8988T (cell line): ENCODE data around the gene C10orf105.

Experiments
- DNase-seq: peaks from one replicate; pipeline ENCODE4 v3.0.0; 2011

Gene C10orf105

DNA sequence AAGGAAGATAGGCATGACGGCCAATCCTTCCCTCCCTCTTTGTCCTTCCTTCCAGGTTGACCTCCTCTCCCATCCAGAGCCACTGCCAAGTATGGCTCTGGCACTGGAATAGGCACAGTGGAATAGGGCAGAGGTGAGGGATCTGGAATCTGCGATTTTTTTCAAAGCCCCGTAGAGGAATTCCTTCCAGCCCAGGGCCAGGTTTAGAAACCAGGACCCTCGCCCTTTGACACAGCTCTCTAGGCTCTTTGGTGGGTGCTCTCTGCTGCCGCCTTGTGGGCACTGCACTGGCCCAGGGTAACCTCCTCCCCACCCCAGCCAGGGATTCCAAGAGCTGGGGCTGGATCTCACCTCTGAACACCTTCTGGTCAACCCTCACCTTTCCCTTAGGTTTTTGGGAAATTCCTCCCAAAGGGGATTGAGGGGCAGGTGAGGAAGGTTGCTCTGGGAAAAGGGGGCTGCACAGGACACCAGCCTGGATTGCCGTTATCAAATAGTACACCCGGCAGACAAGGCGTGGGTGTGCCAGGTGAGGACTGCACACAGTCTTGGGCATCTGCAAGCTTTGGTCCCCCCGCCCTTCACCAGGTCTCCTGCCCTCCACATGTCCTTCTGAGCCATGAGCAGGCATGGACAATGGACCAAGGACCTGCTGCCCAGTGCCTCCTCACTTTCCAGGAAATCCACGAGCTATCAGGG, 22.8 kb downstream of the C10orf105 start:
- peak; percentile 90 for DNase-seq

DNA sequence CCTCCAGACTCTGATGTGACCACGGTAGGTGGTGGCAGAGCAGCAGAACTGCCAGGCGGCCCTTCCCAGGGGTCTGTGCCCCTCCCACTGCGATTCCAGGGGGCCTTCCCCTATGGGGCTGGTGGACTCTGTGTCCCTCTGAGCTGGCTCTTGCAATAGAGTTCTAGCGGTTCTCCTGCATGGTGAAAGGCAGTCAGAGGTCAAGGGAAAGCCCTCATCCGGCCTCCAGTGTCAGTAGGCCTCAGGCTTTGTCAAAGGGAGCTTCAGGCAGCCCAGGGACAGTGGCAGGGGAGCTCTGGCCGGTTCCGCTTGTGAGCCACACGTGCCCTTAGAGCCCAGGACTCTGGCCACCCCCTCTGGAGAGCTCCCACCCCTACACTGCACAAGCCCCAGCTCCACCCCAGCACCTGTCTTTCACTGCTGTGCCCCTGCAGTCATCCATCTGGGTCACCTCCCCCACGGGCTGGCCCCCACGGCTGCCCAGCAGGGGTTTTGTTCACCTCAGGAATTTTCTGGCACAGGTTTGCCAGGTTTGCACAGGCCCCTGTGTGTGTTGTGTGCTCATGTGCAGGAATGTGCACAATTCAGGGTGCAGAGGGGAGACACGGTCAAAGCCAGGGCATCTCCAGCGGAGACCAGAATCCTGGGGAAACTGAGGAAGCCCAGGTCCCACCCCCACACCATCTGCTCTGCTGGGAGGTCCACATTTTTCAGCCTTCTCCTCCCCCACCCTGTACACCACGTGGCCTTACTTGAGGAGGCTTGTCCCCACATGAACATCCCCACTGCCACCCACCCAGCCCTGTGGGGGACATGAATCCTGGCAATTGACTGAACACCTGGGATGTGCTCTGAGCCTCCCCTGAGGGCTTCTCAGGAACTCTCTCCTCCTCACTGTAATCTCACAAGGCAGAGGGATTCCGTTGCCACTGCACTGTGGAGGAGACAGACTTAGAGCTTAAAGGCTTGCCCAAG, 23.8 kb downstream of the C10orf105 start:
- DNase-seq, result no peak

GRCh38 chr10:71694567-71694968, 25.0 kb downstream of the C10orf105 start:
- DNase-seq, result no peak

GRCh38 chr10:71694039-71694501, 25.5 kb downstream of the C10orf105 start:
- no peak for DNase-seq

DNA sequence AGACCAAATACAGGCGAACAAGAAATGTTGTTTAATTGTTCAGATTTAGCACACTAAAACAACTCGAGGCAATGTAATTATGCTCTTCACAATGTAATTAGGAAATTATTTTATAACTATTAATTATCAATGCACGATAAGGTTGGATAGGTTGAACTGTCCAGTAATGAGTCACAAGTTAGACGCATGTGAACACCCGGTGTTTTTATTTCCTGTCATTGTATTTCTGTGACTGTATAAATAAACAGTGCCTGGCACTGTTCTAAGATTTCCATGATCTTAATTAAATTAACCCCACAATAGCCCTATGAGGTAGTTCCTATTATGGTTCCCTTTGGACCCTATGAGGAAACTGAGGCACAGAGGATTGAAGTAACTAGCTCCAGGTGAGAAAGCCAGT, 26.2 kb downstream of the C10orf105 start:
- no peak for DNase-seq

DNA sequence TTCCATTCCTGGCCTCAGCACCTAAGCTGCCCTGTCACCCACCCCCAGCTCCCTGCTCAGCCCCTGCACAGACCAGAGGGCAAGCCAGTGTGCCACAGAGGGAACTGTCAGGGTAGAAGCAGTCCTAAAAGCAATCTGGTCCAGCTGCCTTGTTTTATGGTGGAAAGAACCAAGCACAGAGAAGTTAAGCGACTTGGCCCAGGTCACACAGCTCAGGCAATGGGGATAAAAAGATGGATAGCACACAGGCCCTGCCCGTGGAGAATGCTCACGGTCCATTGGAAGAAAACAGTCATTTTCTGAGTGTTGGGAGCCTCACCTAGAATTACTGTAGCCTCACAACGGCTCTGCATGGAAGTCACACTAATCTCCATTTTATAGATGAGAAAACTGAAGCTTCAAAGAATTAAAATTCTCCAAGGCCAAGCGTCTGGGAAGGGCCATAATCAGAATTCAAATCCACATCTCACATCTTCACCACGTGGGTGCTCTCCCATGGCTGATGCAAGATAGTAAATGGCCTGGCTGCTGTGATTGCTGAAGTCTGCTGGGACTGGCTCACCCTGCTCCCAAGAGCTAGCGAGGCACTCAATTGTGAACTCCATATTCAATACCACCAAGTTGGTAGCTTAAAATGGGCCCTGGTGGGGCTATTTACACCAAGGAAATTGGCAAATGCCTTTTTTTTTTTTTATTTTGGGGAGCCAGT, 26.8 kb downstream of the C10orf105 start:
- DNase-seq, result no peak

GRCh38 chr10:71691405-71691804, 28.2 kb downstream of the C10orf105 start:
- no peak for DNase-seq

DNA sequence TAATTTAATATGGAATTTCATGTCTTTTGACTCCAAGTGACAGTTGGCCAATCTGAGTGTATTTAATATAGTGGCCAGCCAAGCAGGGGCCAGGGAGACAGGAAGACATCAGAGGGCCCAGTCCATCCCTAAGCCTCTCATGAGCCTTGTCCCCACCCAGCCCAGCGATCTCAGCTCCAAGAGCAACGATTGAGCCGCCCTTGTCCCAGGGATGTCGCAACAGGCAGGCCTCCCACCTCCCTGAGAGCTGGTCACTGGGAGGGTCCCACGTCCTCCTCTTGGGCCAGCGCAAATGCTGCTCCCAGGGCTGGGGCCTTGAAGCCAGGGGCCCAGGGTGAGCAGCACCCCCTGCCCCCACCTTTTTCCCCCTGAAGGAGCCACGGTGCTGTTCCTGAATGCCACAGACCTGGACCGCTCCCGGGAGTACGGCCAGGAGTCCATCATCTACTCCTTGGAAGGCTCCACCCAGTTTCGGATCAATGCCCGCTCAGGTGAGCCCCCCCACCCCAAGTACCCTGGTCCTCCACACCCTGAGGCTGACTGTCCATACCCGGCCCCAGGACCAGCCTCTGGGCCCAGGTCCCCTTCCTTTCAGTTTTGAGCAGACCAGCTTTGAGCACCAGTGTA, 29.4 kb downstream of the C10orf105 start:
- no peak for DNase-seq

DNA sequence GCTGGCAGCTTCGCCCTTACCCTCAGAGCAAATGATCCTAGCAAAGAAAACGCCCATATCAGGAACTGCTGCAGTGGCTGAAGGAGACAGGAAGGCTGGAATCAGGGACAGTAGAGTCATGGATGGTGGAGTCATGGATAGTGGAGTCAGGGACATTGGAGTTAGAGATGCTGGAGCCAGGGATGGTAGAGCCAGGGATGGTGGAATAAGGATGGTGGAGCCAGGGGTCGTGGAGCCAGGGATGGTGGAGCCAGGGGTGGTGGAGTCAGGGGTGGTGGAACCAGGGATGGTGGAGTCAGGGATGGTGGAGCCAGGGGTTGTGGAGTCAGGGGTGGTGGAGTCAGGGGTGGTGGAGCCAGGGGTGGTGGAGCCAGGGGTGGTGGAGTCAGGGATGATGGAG, 31.3 kb downstream of the C10orf105 start:
- no peak for DNase-seq

DNA sequence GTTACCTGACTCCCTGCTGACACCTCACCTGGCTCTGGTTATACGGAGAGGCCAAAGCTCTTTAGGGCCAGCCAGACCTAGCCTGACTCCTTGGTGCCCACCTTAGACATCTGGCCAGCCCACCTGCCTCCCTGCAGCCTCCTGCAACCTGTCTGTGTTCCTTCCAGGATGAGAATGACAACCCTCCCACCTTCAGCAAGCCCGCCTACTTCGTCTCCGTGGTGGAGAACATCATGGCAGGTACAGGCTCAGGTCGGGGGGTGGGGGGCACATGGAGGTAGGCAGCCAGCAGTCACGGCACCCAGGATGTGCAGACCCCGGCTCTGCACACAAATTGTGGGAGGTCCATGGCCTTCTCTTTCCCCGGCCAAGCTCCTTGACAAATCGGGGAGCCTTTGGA, 32.1 kb downstream of the C10orf105 start:
- no peak for DNase-seq

GRCh38 chr10:71687077-71687476, 32.5 kb downstream of the C10orf105 start:
- DNase-seq, result no peak

GRCh38 chr10:71685554-71686232, 33.9 kb downstream of the C10orf105 start:
- DNase-seq, result no peak

- DNase-seq, result no peak
Observed at GRCh38 chr10:71684356-71685173, 35.0 kb downstream of the C10orf105 start.

DNA sequence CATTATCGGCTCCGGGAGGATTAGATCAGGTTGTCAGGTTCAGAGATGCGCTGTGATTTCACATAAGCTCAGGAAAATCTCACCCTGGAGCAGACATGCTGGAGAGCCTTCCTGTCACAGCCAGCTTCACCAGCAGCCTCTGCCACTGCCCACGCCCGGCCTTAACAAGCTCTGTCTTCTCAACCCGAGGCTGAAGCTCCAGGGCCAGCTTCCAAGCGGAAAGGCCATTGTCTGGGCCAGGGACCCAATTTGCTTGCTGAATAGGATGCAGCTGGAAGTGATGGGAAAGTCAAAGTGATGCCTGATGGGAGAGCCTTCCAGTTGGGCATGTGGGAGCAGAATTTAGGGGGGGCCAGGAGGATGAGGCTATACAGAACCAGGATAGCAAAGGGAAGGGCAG, 36.3 kb downstream of the C10orf105 start:
- no peak for DNase-seq

- no peak for DNase-seq
Observed at GRCh38 chr10:71681977-71682376, 37.6 kb downstream of the C10orf105 start.

GRCh38 chr10:71679425-71679824, 40.2 kb downstream of the C10orf105 start:
- DNase-seq, result no peak

- no peak for DNase-seq
Observed at GRCh38 chr10:71678057-71678805, 41.3 kb downstream of the C10orf105 start.

- DNase-seq, result no peak
Observed at GRCh38 chr10:71677261-71677660, 42.3 kb downstream of the C10orf105 start.

GRCh38 chr10:71675295-71675970, 44.1 kb downstream of the C10orf105 start:
- no peak for DNase-seq
